SK-N-SH (cell line): ENCODE measurements around the gene CFAP100. TPM values are rescaled to one million over a fixed set of nuclear protein-coding genes. Genes with fewer than 3 reads are reported as not detected.

Source experiments
- CTCF ChIA-PET: fragments of 300-600, 350-600 bp; formaldehyde crosslinking; extraction: SDS; loops from one replicate; lab custom pipeline; 2021; lab: Yijun Ruan, JAX
- POLR2A ChIA-PET: fragments of 350-600 bp; sonication (Branson Sonifier 250); formaldehyde crosslinking; extraction: SDS; loops from one replicate; lab custom pipeline; 2020; ENCODE audit warnings: antibody characterized with exemption, inconsistent platforms; lab: Yijun Ruan, JAX
- DNase-seq: peaks from one replicate; pipeline ENCODE4 v3.0.0; 2012
- H2AFZ ChIP-seq: fragments of 200-600 bp; sonication (generic); 2 replicates; pipeline ENCODE4 v1.8.1; 2016; ENCODE audit warnings: antibody characterized with exemption, mild to moderate bottlenecking, low read depth
- H3F3A ChIP-seq: fragments of 200-600 bp; sonication (generic); replicated peaks from 2 replicates; pipeline ENCODE3; 2016; ENCODE audit warnings: antibody characterized with exemption, mild to moderate bottlenecking; ENCODE audit not compliant: insufficient read depth
- H3K27ac ChIP-seq, 2 experiments: fragments of 200-500 bp in 1 of 2; fragments of 200-600 bp in 1 of 2; sonication (Bioruptor generic) in 1 of 2; sonication (generic), shearing (Covaris generic) in 1 of 2; 2 replicates each; pipeline versions ENCODE4 v1.5.1 to v1.6.1; 2014 to 2016; ENCODE audit warnings: low read depth in 2 of 2, inconsistent platforms in 1 of 2, low read length in 1 of 2, mild to moderate bottlenecking in 1 of 2, mixed read lengths in 1 of 2
- H3K27me3 ChIP-seq: fragments of 200-600 bp; sonication (generic), shearing (Covaris generic); 2 replicates; pipeline ENCODE4 v1.6.1; 2016; ENCODE audit warnings: mixed run types; ENCODE audit not compliant: insufficient read depth
- H3K36me3 ChIP-seq, 2 experiments: fragments of 200-500 bp in 1 of 2; fragments of 200-600 bp in 1 of 2; sonication (Bioruptor generic) in 1 of 2; sonication (generic) in 1 of 2; replicated peaks in 1 of 2; 2 replicates each; pipeline versions ENCODE3 to v1.5.1; 2014 to 2016; ENCODE audit warnings: low read length in 1 of 2, mild to moderate bottlenecking in 1 of 2; ENCODE audit not compliant: insufficient read depth in 2 of 2, control insufficient read depth in 1 of 2
- H3K4me1 ChIP-seq, 2 experiments: fragments of 200-500 bp in 1 of 2; fragments of 200-600 bp in 1 of 2; sonication (Bioruptor generic) in 1 of 2; sonication (generic), shearing (Covaris generic) in 1 of 2; 2 replicates each; pipeline versions ENCODE4 v1.5.1 to v1.6.1; 2014 to 2016; ENCODE audit warnings: low read depth in 1 of 2, low read length in 1 of 2, mixed run types in 1 of 2; ENCODE audit not compliant: insufficient read depth in 2 of 2, control insufficient read depth in 1 of 2
- H3K4me2 ChIP-seq: fragments of 200-600 bp; sonication (generic), shearing (Covaris generic); 2 replicates; pipeline ENCODE4 v1.6.1; 2017; ENCODE audit warnings: mixed run types
- H3K4me3 ChIP-seq, 2 experiments: fragments of 200-500 bp in 1 of 2; fragments of 200-600 bp in 1 of 2; sonication (Bioruptor generic) in 1 of 2; sonication (generic), shearing (Covaris generic) in 1 of 2; 2 replicates each; pipeline versions ENCODE4 v1.5.1 to v1.8.1; 2014 to 2016; ENCODE audit warnings: low read depth in 2 of 2, inconsistent platforms in 1 of 2, low read length in 1 of 2, mild to moderate bottlenecking in 1 of 2, mixed read lengths in 1 of 2, moderate library complexity in 1 of 2
- H3K79me2 ChIP-seq: fragments of 200-600 bp; sonication (generic); 2 replicates; pipeline ENCODE4 v1.8.1; 2017; ENCODE audit warnings: mild to moderate bottlenecking; ENCODE audit not compliant: insufficient read depth
- H3K9ac ChIP-seq: fragments of 200-600 bp; sonication (generic); 2 replicates; pipeline ENCODE4 v1.6.1; 2017; ENCODE audit warnings: mixed run types
- H3K9me2 ChIP-seq: fragments of 200-600 bp; sonication (generic); 2 replicates; pipeline ENCODE4 v1.6.1; 2017; ENCODE audit warnings: mixed run types
- H3K9me3 ChIP-seq: fragments of 200-600 bp; sonication (generic); 2 replicates; pipeline ENCODE4 v1.6.1; 2017; ENCODE audit warnings: mixed run types, mild to moderate bottlenecking, moderate library complexity
- H4K20me1 ChIP-seq: fragments of 200-600 bp; sonication (generic); 2 replicates; pipeline ENCODE4 v1.6.1; 2017; ENCODE audit warnings: mild to moderate bottlenecking, mixed run types; ENCODE audit not compliant: insufficient read depth
- CHD2 ChIP-seq: fragments of 150-350 bp; IDR thresholded peaks from 2 replicates; pipeline ENCODE4 v1.6.1; 2018; ENCODE audit warnings: low read length; ENCODE audit not compliant: partially characterized antibody
- CTCF ChIP-seq: fragments of 200-600 bp; sonication (generic); IDR thresholded peaks from 2 replicates; pipeline ENCODE4 v1.6.1; 2017; ENCODE audit warnings: antibody characterized with exemption, mild to moderate bottlenecking, moderate library complexity
- GABPA ChIP-seq: IDR thresholded peaks from 2 replicates; pipeline ENCODE4 v1.4.0; 2012; ENCODE audit warnings: low read depth, mild to moderate bottlenecking
- GATA2 ChIP-seq: sonication (generic); formaldehyde crosslinking; IDR thresholded peaks from 2 replicates; pipeline ENCODE4 v1.5.0; 2020; ENCODE audit warnings: mild to moderate bottlenecking, missing genetic modification reagents
- IRF3 ChIP-seq: fragments of 150-350 bp; IDR thresholded peaks from 2 replicates; pipeline ENCODE4 v1.6.1; 2016; ENCODE audit warnings: mild to moderate bottlenecking, low read depth, low read length
- MAX ChIP-seq: IDR thresholded peaks from 2 replicates; pipeline ENCODE4 v1.4.0; 2012; ENCODE audit warnings: low read depth
- MEF2A ChIP-seq: IDR thresholded peaks from 2 replicates; pipeline ENCODE4 v1.4.0; 2012; ENCODE audit warnings: low read depth, borderline replicate concordance
- MXI1 ChIP-seq: IDR thresholded peaks from 2 replicates; pipeline ENCODE4 v1.6.1; 2012; ENCODE audit warnings: mild to moderate bottlenecking, low read depth, low read length, improper control_type of control experiment
- POLR2AphosphoS5 ChIP-seq: IDR thresholded peaks from 2 replicates; pipeline ENCODE4 v1.6.1; 2012; ENCODE audit warnings: low read depth, low read length
- RAD21 ChIP-seq: IDR thresholded peaks from 2 replicates; pipeline ENCODE4 v1.6.1; 2012; ENCODE audit warnings: mild to moderate bottlenecking, low read length
- SIN3A ChIP-seq: IDR thresholded peaks from 2 replicates; pipeline ENCODE4 v1.6.1; 2012; ENCODE audit warnings: low read depth, mild to moderate bottlenecking, low read length, moderate library complexity, borderline replicate concordance
- TAF1 ChIP-seq: IDR thresholded peaks from 2 replicates; pipeline ENCODE4 v1.6.1; 2012; ENCODE audit warnings: low read depth, mild to moderate bottlenecking, low read length, moderate library complexity, borderline replicate concordance
- USF1 ChIP-seq: IDR thresholded peaks from 2 replicates; pipeline ENCODE4 v1.4.0; 2012; ENCODE audit warnings: low read depth, borderline replicate concordance
- WGBS: methylation state at CpG from one replicate; pipeline ENCODE4 v1.1.6; 2017; ENCODE audit warnings: low lambda C conversion rate; 5-methylcytosine and 5-hydroxymethylcytosine counted together
- polyA plus RNA-seq, 3 experiments: library from polyadenylated mRNA; depleted of rRNA; stranded (reverse); fragments of >200 nt; gene quantifications; 2 replicates each; pipeline ENCODE4 v1.2.3, GENCODE V29; 2012

The CFAP100 gene
- polyA plus RNA-seq, 1 of the 3 experiments (the other 2 are of a cell fraction): not detected

- Histone ChIP-seq H3K36me3 (no peaks in the 10 kb centered on the region), H3K4me2 (no peak overlapping the region), H3K9ac (no peak overlapping the region), H3K27ac (no peak overlapping the region), H3F3A (no peaks in the 10 kb centered on the region), H4K20me1 (no peaks in the 10 kb centered on the region), H2AFZ (no peak overlapping the region), H3K27me3 (peaks cover 7% of the 10 kb centered on the region), H3K79me2 (no peaks in the 10 kb centered on the region), H3K4me1 (peaks cover 0 to 25% of the 10 kb centered on the region in 2 experiments; a peak in 1 of 4 replicates), H3K9me3 (no peaks in the 10 kb centered on the region), H3K4me3 (no peak overlapping the region), H3K9me2 (no peaks in the 10 kb centered on the region)
- CTCF ChIA-PET: no interaction called here
- 87% methylated on average over 6 of the region's 9 CpGs for WGBS
- DNase-seq: no peak
- TF ChIP-seq TAF1 (no peak), SIN3A (no peak), USF1 (no peak), IRF3 (no peak), CHD2 (no peak), MXI1 (no peak), MEF2A (no peak), POLR2AphosphoS5 (no peak), GATA2 (CRISPR knock-in tag) (no peak), MAX (no peak), RAD21 (no peak), GABPA (no peak), CTCF (no peak)
- POLR2A ChIA-PET: no interaction called here
These were observed 91.2 kb downstream of the CFAP100 start for GRCh38 chr3:126485956-126486355.

Other genes starting within 250 kb of the CFAP100 start
- 0.03 TPM in 1 of 2 replicates, not detected in the other for gene ALDH1L1, start 214.3 kb upstream of the CFAP100 start, polyA plus RNA-seq (2012; rRNA removed)
- 0.28 and 0.39 TPM in 2 replicates for gene KLF15, start 37.5 kb upstream of the CFAP100 start, polyA plus RNA-seq (2012; rRNA removed)
- gene ZXDC, start 81.0 kb downstream of the CFAP100 start, polyA plus RNA-seq (2012; rRNA removed): 8.5 and 9.1 TPM in 2 replicates
- gene UROC1, start 122.9 kb downstream of the CFAP100 start, polyA plus RNA-seq (2012; rRNA removed): not detected in 2 replicates
- 0.37 and 0.41 TPM in 2 replicates for gene CHST13, start 129.2 kb downstream of the CFAP100 start, polyA plus RNA-seq (2012; rRNA removed)
- gene C3orf22, start 164.0 kb downstream of the CFAP100 start, polyA plus RNA-seq (2012; rRNA removed): not detected in 2 replicates